ENCODE results near the gene CSH1.

DNA sequence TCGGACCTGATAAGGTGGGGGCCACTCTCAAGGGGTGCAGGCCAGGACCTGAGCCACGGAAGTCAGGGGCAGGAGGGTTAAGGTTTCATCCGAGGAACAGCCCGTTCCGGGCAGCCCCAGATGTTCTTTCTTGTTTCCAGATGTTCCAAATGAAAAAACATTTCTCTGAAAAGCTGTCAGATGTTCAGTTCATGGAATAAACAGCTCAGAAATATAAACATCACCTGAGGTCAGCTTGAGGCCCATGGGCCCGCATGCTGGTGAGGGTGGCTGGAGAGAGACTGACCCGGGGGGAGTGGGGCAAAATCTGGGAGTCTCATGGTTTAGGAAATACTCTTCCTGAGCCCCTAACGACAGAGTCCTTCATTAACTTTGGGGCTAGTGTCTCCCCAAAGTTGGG is 37.2 kb upstream of the CSH1 start:
- TF ChIP-seq FOXM1 (IDR thresholded peaks at IDR 0.05; ENCODE audit: borderline replicate concordance) (no peak), HDGF (IDR thresholded peaks at IDR 0.05; ENCODE audit: borderline replicate concordance) (no peak), ARNT (IDR thresholded peaks at IDR 0.05) (no peak), ELF4 (IDR thresholded peaks at IDR 0.05) (no peak), SP1 (IDR thresholded peaks at IDR 0.05) (no peak), NFRKB (IDR thresholded peaks at IDR 0.05) (no peak), FOXA1 (IDR thresholded peaks at IDR 0.05) (no peak), TARDBP (IDR thresholded peaks at IDR 0.05) (no peak)
- TF ChIP-seq, protein P1, sequence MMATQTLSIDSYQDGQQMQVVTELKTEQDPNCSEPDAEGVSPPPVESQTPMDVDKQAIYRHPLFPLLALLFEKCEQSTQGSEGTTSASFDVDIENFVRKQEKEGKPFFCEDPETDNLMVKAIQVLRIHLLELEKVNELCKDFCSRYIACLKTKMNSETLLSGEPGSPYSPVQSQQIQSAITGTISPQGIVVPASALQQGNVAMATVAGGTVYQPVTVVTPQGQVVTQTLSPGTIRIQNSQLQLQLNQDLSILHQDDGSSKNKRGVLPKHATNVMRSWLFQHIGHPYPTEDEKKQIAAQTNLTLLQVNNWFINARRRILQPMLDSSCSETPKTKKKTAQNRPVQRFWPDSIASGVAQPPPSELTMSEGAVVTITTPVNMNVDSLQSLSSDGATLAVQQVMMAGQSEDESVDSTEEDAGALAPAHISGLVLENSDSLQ (IDR thresholded peaks at IDR 0.05) = no peak
